NCI-H748 (cell line): ENCODE data around the gene IMPG2.

Source experiments
- DNase-seq: peaks from one replicate; lab custom pipeline; 2025; ENCODE audit not compliant: unreplicated experiment; lab: John Stamatoyannopoulos, UW

IMPG2 gene

DNA sequence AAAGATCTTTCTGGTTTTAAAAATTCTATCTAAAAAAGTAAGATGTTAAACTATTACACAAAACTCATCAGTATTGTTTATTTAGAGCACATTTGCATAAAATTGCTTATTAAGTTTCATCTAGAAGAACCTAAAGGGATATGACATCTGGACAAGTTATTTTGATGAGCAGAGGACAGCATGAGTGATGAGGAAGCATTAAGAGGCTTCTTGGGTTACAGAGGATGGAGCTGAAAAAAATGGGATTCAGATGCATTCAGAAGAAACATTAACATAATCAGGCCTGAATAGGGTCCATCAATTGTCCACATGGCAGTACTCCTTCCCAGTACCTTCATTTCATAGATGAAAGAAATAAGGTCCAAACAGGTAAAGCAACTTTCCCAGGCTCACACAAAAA is 41.6 kb downstream of the IMPG2 start:
- DNase-seq: no peak

DNA sequence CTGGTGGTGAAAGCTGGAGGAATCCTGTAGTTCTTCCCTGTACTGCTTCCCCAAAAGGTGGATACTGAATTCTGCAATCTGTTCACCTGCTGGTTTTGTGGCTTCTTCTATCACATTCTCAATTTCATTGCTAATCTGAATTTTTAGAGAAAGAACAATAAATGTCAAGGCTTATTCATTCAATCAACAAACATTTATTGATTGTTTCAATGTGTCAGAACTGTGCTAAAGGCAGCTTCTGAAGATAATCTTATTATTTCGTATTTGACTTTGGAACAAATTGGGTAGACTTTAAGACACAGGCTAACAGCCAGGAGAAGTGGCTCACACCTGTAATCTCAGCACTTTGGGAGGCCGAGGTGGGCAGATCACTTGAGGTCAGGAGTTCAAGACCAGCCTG is 46.8 kb downstream of the IMPG2 start:
- no peak for DNase-seq

DNA sequence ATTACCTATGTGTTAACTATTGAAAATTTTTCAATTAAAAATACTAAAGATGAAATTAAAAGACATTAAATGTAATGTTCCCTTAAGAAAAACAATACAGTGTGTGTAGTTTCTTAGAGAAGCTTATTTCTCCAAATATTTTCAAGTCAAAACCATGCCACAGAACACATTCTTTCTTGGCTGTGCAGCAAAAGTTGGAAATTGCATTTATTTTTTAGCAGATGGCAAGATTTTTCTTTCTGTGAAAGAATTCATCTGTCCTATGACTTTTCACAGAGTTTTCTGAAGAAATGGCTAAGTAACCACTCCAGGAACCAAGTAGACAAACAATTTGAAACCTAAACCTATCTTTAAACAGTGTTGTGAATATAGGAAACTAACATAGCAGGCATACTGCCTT is 47.2 kb downstream of the IMPG2 start:
- no peak for DNase-seq

DNA sequence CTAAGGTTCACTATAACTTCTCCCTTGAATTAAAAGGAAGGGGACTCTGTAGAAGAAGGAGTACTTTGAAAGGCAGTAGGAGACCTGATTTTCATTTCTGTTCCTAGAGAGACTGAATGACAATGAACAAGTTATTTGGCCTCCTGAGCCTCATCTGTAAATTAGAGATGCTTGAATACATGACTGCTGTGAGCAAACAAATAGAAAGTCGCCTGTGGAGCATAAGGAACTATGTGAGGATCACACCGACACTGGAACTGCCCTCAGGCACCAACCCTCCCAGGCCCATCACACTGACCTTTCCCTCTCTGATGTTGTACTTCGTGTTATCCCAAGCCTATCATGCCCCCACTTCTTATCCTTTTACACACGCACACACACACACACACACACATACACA is 48.6 kb downstream of the IMPG2 start:
- DNase-seq: no peak

DNA sequence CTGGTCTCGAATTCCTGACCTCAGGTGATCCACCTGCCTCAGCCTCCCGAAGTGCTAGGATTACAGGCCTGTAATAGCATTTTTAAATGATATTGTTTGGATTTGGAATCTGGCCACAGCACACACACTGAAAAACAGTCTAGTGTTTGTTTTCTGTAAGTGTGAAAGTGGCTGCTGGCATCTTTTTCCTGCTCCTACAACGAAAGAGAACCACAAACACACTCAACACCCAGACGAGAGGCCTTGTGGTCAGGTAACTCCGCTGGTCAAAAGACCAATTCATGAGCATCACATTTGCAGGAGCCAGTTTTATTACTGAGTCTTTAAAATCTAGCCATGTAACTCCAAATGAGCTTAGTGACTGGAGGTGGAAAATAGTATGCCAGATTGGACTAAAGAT is 50.2 kb downstream of the IMPG2 start:
- no peak for DNase-seq

DNA sequence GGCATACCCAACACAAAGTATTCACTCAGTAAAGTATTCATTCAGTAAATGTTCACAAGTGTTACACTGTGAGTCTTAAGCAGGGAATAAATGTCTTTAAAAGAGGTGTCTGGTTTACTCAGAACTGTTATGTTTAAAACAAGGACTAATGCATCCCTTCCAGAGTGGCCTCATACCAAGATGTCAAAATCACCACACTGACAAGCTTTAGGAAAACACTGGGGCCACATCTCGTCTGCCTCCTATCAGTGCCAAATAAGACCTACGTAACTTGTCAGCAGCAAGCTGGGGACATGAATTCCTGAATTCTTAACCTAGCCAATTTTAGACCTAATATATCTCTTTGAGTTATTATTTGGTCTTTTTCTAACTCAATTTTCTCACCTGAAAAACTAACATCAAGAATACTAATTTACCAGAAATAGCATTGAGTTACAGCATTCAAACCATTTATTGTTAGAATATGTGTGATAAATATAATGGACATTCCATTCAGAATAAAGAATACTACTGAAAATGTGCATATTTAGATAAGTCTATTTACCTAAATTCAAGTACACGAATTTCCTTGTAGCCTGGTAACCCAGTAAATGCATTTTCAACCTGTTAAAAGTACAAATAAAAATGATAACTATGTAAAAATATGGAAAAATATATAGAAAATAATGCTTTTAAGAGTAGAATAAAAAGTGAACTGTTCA is 51.3 kb downstream of the IMPG2 start:
- no peak for DNase-seq

DNA sequence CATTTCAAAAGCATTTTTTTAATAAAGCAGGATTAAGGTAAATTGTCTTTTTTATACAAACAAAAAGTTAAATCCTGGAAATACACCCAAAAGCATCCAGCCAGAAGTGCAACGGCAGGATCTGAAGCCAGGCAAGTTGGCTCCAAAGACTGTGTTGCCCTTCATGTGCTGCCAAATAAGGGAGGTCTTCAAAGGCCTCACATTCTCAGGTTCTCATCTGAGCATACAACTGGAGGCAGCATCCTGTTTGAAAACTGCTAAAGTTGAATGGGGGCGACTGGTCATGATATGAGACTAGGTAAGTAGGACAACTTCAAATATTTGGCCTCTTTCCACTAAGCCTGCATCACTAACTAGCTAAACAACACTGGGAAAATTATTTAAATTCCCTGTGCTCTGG is 52.2 kb downstream of the IMPG2 start:
- DNase-seq: no peak

DNA sequence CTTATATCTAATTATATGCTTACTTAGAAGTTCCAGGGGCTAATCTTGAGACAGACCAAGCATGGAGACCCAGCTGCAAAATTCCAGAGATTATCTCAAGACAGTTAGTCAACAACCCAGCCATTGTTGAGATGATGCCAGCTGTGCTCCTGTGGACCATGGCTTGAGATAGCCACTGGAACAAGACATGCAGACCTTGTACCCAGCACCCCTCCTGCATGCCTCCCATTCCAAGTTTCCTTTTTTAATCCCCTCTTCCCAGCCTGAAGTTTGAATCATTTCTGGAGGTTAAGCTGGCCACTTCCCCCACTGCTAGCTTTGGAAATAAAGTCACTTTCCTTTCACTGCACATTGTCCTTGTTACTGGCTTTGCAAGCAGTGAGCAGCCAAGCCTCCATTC is 53.8 kb downstream of the IMPG2 start:
- DNase-seq: no peak

DNA sequence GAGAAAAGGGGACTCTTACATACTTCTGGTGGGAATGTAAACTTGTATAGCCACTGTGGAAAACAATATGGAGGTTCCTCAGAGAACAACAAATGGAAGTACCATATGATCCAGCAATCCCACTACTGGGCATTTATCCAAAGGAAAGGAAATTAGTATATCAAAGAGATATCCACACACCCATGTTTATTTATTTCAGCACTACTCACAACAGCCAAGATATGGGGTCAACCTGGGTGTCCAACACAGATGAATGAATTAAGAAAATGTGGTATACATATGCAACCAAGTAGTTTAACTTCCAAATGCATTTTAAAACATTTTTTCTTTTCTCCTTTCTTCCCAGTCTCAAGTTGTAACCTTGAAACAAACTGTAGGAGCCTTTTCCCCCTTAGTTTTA is 54.3 kb downstream of the IMPG2 start:
- no peak for DNase-seq

DNA sequence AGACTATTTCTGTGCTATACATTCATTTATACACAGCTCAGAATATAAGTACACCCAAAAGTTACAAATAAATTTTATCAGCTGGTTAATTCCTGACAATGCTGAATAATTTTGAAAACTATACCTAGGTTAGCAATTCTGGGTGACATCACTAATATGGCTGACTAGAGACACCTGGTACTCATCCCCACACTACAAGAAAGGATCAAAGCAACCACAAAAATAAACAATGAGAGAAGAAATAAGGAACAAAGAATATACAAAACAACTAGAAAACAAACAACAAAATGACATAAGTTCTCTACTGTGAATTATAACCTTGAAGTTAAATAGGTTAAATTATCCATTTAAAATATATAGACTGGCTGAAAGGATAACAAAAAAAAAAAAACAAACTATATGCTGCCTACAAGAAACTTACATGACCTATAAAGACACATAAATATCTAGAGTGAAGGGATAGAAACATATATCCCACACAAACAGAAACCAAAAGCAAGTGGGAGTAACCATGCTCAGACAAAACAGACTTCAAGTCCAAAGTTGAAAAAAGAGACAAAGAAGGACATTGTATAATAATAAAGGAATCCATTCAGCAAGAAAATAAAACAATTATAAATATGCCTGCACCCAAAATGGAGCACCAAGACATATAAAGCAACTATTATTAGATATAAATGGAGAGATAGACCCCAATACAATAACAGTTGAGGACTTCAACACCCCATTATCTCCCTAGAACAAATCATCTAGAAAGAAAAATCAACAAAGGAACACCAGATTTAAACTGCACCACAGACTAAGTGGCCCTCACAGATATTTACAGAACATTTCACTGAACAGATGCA is 57.8 kb downstream of the IMPG2 start:
- DNase-seq: peak; percentile 4

DNA sequence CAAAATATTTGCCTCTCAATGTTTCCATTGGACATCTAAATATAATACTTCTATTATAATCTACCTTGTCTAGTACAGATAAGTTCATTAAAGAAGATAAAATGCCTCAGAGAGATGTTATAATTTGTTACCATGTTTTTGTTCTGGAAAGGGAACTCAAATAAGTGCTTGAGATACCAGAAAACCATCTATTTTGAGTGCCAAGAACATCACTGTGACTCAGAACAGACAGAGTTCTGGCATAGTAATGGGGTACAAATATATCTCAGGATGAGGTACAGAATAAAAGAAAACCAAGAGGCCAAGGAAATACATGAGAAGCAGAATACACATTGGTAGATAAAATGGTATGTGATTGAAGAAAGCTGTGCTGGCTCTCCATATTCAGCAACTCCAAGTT is 58.9 kb downstream of the IMPG2 start:
- no peak for DNase-seq

DNA sequence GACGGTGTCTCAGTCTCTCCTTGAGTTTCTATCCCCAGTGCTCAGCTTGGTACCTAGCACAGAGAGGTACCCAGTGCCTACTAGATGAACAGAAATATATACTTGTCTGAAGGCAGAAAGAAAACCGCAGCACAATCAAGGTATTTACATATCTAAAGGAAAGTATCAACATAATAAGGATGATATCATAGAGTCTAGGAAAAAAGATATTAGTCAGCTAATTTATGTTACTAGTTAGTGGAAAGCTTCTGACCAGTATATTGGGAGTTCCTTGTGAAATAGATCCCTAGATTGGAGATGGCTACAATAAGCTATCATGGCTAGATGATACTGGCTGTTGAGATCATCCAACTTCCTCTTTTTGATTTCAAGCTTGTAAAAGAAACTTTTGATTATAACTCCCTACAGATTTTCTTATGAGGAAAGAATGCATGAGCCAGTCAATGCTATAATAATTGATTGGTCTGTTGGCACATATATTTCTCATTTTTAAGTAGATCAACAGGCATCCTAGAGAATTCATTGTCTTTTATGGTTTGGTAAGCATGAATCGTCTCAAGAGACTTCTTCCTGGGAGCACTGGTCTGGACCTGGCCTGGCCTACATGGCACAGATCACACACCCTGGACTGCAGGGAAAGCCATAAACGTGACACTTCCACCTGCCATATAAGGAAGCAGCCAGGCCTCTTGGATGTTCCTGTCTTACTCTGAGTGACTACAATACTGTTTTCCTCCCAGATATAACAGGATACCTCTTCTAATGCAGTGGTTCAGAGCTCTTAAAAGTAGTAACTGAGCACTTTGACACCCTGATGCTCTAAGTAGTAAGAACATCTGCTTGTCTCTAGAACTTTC is 60.7 kb downstream of the IMPG2 start:
- no peak for DNase-seq

DNA sequence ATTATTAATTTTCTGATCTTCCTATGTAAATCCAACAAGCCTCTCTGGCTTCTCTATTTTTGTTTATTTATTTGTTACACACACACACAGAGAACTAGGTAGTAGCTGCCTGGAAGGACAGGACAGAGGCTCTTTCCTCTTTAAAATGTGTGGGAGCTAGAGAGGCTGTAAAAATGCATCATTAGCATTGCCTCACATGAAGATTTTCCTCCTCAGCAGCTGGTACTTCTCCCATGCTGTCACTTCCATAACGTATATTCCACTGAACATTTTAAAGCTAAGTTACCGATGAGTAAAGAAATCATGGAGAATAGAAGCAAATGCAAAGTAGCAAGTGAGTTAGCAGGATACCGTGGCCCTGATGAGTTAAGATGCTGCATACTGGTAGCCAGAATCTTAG is 63.9 kb downstream of the IMPG2 start:
- DNase-seq: no peak

DNA sequence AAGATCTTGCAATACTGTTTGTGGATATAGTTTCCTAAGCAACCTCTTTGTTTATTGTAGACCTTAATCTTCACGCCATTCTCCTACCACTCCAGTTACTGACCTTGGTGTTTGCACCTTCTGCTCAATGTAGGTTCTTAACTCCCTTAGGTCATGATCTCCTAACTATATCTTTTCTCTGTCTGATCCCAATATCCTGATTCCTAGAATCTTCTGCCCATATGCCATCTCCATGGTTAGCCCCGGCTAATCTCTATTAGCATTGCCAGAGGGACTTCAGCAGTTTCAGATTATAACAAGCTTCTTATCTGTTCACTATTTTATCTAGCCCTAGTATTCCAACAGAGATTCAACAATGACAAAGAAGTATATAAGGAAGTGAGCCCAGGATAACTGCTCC is 64.9 kb downstream of the IMPG2 start:
- no peak for DNase-seq

DNA sequence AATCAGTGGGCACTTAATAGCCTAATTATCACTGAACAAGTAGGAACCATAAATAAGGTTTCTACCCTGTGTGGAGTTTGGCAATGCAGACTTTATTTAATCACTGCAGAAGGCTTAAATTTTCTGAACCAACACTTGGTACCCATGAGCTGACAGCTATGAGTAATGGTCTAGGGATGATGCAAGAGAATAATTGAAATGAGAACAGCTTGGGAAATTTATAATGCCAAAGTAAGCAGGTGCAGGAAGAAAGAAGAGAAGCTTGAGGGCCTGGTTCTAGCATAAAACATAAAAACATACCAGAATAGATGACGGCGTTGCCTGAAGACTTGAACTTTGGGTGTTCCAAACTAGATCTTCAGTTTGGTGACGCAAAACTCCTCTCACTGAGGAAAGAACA is 67.0 kb downstream of the IMPG2 start:
- DNase-seq: no peak

DNA sequence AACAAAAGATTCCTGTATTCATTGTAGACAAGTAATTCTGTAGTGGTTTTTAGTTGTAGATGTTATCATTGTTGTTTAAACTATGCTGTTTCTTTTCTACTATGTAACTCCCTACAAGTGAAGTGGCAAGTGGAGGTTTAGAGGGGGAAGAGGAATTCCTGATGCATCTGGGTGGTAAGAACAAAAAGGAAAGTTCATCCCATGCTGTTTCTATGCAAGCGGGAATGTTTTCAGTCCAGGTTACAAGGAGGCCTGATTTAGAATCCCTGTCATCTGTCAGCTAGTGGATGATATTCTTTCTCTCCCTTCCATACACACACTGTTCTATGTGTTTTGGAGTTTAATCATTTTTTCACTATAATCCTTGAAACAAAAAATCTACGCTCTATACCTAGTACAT is 67.4 kb downstream of the IMPG2 start:
- no peak for DNase-seq

DNA sequence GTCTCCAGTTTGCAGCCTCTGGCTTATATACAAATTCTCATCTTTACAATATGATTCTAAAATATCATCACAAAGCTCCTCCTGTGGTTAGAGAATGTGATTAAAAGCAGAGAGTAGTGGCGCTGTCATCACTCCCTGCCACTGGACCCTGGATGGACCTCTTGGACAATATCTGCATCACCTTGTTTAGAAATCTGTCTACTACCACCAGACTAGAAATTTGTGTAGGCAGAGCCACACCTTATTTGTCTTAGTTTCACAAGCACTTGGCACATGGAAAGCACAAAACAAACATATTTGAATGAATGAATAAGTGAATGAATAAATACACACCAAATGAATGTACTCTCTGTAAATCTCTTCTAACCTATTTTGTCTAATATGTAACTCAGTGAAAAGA is 68.1 kb downstream of the IMPG2 start:
- no peak for DNase-seq

DNA sequence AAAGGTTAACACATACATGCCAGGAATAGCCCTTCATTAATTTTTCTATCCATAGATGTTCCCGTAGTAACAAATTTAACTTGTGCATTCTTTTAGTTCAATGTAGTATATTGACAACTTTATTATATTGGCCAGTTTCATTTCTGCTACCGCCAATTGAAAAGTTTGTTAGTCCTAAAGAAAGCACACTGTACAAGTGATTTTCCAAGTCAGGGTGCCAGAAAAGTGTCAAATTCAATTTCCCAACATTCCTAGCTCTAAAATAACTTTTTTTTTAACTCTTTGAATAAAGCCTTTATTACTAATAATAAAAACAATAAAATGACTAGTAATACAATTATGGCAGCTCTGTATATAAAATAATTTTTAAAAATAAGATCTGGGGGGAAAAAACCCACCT is 68.9 kb downstream of the IMPG2 start:
- no peak for DNase-seq

DNA sequence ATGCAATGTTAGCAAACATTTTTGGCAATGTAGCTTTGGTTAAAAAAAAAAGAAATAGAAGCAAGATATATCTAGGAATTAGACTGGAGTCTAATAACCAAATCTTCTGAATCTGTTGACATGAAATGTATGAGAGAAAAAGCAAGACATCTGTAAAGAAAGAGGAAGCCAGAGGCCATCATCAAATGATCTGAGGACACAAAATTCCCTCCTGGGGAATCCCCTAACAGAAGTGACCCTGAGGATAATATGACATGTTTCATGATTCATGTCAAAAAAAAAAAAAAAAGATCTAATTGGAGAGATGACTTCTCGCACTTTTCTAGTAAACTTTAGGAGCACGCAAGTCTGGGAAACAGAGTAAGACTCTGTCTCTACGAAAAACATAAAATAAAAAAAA is 70.9 kb downstream of the IMPG2 start:
- no peak for DNase-seq

DNA sequence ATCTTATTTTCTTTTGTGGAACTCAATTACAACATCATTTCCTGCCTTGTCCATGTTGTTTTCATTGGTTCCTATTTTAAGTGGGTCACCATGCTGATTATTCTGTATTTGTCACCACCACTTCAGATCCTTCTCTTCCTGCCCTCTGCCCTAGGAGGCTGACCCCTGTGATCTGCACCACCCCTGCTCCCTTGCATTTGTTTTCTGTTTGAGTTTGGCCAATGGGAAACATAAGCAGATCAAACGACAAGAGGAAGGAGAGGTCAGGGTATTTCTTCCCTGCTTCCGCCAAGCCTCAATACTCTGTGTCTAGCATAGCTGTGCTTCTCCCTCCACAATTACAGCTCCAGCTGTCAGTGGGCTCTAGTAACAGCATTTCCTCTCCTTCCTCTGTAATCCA is 71.6 kb downstream of the IMPG2 start:
- DNase-seq: no peak

DNA sequence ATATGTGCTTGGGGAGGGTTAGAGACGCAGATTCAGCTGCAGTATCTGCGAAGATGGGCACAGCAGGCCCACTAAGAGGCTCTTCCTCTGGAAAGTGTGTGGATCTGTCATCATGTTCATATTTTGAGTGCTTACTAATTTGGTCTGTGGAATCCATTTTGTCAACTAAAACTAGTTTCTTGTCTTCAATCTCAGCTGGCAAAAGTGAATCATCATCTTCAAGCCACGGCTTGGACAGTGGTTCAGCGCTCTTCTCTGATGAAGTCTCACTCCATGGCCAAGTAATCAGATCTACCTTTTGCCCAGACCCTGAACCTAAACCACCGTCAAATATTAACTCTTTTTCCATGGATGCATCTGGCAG is 76.2 kb downstream of the IMPG2 start:
- no peak for DNase-seq
